Kidney epithelial cell (primary cell): ENCODE measurements around the gene DGKI. TPM values are rescaled to one million over a fixed set of nuclear protein-coding genes. Genes with fewer than 3 reads are reported as not detected.

ENCODE experiments used
- DNase-seq: peaks from one replicate; pipeline ENCODE4 v3.0.0-alpha.2; 2010; ENCODE audit warnings: low read depth
- H3K27me3 ChIP-seq: 2 replicates; pipeline ENCODE4 v1.6.0; 2011; ENCODE audit warnings: low read length; ENCODE audit not compliant: control insufficient read depth, insufficient read depth
- H3K36me3 ChIP-seq: 2 replicates; pipeline ENCODE4 v1.5.1; 2011; ENCODE audit warnings: low read length; ENCODE audit not compliant: control insufficient read depth, insufficient read depth
- H3K4me3 ChIP-seq: 2 replicates; pipeline ENCODE4 v1.5.1; 2011; ENCODE audit warnings: low read depth, mild to moderate bottlenecking, control low read depth, low read length
- total RNA-seq: library from RNA; depleted of rRNA; stranded (reverse); fragments of >200 nt; gene quantifications from 2 replicates; pipeline ENCODE4 v1.2.3, GENCODE V29; 2015
- TF ChIP-seq, protein P1 (sequence below): IDR thresholded peaks from 2 replicates; pipeline ENCODE4 v1.5.1; 2011; ENCODE audit warnings: mild to moderate bottlenecking, moderate library complexity, low read length, control low read depth, inconsistent platforms; ENCODE audit not compliant: insufficient read depth, poor library complexity, severe bottlenecking

DGKI gene
- total RNA-seq, 1 donor from 2014 or later = 3.5 TPM

DNA sequence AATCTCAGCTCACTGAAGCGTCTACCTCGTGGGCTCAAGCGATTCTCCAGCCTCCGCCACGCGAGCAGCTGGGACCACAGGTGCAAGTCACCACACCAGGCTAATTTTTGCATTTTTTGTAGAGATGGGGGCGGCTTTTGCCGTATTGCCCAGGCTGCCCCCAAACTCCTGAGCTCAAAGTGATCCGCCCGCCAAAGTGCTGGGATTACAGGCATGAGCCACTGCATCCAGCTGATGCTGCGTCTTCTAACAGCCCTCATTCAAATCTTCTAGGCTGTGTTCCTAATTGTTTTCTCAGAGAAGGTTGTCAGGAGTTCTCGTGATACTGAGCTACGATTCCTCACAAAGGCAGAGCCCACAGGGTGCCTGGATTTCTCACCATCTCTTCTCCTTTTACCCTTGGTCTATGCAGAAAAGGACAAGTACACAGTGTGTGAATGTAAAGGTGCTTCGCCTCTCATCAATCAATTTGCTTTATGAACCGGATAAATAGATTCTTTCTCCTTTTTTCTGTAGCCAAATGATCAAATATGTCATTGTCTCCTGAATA, 255.9 kb downstream of the DGKI start:
- Histone ChIP-seq H3K36me3 (no peaks in the 10 kb centered on the region), H3K4me3 (no peak overlapping the region), H3K27me3 (no peaks in the 10 kb centered on the region)
- no peak for DNase-seq
- TF ChIP-seq, protein P1, sequence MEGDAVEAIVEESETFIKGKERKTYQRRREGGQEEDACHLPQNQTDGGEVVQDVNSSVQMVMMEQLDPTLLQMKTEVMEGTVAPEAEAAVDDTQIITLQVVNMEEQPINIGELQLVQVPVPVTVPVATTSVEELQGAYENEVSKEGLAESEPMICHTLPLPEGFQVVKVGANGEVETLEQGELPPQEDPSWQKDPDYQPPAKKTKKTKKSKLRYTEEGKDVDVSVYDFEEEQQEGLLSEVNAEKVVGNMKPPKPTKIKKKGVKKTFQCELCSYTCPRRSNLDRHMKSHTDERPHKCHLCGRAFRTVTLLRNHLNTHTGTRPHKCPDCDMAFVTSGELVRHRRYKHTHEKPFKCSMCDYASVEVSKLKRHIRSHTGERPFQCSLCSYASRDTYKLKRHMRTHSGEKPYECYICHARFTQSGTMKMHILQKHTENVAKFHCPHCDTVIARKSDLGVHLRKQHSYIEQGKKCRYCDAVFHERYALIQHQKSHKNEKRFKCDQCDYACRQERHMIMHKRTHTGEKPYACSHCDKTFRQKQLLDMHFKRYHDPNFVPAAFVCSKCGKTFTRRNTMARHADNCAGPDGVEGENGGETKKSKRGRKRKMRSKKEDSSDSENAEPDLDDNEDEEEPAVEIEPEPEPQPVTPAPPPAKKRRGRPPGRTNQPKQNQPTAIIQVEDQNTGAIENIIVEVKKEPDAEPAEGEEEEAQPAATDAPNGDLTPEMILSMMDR = no peak

DNA sequence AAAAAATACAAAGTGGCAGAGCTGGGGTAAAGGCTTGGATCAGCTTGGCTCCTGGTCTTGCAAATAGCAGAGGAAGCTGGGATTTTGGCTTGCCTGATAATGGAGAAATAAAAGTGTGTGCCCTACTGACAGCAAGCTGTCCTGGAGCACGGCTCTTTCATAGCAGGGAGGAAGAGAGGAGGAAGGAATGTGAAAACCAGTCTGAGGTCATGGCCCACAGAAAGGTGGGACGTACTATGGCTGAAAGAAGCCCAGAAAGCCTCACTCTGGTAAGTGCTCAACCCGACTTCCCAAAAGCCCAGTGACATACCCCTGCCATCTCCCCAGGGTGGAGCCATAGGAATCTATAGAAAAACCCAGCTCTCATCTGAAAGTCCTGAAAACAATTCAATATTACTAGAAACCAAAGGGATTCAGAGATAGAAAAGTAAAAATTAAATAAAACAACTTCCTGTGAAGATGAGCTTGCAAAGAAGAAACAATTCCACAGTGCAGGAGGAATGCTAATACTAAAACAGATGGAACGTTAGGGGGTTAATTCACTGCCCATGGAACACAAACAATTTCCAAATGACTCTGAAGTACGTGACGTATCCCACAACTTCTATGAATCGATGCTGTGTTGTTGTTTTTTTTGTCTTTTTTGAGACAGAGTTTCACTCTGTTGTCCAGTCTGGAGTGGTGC, 256.6 kb downstream of the DGKI start:
- DNase-seq = no peak
- no peak overlapping the region for H3K4me3 ChIP-seq
- TF ChIP-seq, protein P1 = no peak
- no peaks in the 10 kb centered on the region for H3K36me3 ChIP-seq
- no peaks in the 10 kb centered on the region for H3K27me3 ChIP-seq

DNA sequence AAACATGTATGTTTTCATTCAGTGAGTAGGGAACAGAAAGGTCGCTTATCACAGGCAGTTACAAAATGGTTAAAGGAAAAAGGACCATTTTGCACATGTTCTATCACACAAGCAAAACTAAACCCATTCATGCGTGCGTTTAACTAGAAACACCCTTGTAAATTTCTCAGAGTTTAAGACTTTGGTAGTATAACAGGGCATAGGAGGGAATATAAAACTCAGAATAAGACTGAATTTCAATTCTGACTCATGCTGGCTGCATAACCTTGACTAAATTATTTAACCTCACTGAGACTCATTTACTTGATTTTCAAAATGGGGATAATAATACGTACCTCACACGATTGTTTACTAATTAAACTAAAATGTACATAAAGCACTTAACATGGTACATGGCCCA, 259.4 kb downstream of the DGKI start:
- TF ChIP-seq, protein P1 = no peak
- no peaks in the 10 kb centered on the region for H3K27me3 ChIP-seq
- H3K4me3 ChIP-seq = no peak overlapping the region
- no peaks in the 10 kb centered on the region for H3K36me3 ChIP-seq
- no peak for DNase-seq

DNA sequence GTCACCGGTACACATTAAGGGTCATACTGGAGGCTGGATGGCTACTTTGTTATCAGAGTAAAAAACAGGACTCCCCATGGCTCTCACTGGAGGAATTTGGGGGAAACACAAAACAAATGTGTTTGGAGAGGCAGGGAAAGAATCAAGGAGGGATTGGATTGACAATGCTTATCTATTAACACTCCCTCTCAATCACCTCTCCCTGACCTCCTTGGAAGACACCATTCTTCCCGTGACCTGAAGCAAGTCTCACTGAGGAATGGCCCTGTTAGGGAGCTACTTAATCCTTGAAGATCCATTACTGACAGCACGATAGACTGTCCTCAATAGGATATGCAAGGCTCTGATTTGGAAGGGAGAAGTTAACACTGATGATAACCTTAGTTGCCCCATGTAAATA, 261.2 kb downstream of the DGKI start:
- Histone ChIP-seq H3K36me3 (no peaks in the 10 kb centered on the region), H3K4me3 (no peak overlapping the region), H3K27me3 (no peaks in the 10 kb centered on the region)
- no peak for DNase-seq
- TF ChIP-seq, protein P1 = no peak

DNA sequence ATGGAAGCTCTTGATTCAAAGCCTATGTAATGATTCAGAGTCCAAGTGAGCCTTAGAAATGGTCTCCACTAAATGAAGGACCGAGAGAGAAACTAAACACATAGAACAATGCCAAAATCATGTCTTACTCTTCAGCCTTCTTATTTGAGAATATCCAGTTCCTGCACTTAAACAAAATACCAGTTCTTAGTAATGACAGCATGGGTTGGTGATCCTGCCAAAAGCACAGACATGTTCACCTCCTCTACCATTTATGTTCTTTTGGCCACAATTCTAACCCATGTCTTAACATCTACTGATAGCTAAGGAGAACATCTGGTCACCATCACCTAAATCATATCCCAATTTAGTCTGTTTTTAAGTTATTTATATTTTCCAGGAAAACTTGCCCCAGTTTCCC, 263.6 kb downstream of the DGKI start:
- DNase-seq = no peak
- H3K36me3 ChIP-seq = no peaks in the 10 kb centered on the region
- TF ChIP-seq, protein P1 = no peak

More for the DNA sequence above, 263.6 kb downstream of the DGKI start:
- no peaks in the 10 kb centered on the region for H3K27me3 ChIP-seq
- no peak overlapping the region for H3K4me3 ChIP-seq
